ENCODE data around the gene ZNF441. TPM values are rescaled to one million over a fixed set of nuclear protein-coding genes. Genes with fewer than 3 reads are reported as not detected.

Gene ZNF441
- total and polyA plus RNA-seq, 12 donors, result 2.8 to 14.2 (median 7.5) TPM

- no peak for DNase-seq
- peaks cover 0 to 10% (median 0%) of the 10 kb centered on the region in 3 donors for H3K9me3 ChIP-seq (replicated peaks in 1 of 3)
Measured at GRCh38 chr19:11752244-11752736, 14.5 kb upstream of the ZNF441 start.

GRCh38 chr19:11754663-11755062 is 12.1 kb upstream of the ZNF441 start:
- no peak overlapping the region for H3K27ac ChIP-seq
- H3K9me3 ChIP-seq (replicated peaks in 1 of 3), result peaks cover 0 to 5% (median 0%) of the 10 kb centered on the region in 3 donors

More at GRCh38 chr19:11752244-11752736, 14.5 kb upstream of the ZNF441 start:
- no peaks in the 10 kb centered on the region for H3K36me3 ChIP-seq (replicated peaks in 1 of 2)
- intact Hi-C loops (cut with DNase I), result no loop called here
- TF ChIP-seq POLR2A (IDR thresholded peaks at IDR 0.05), result no peak
- TF ChIP-seq CTCF (IDR thresholded peaks at IDR 0.05), result no peak
- no peak overlapping the region for H3K27ac ChIP-seq
- H3K4me1 ChIP-seq (replicated peaks in 1 of 2), result no peaks in the 10 kb centered on the region
- no peaks in the 10 kb centered on the region for H3K27me3 ChIP-seq
- 66 to 78% (median 74%) methylated on average over 2 of the region's 2 CpGs for whole genome bisulfite sequencing, 4 donors
- no peak overlapping the region for H3K4me3 ChIP-seq

GRCh38 chr19:11756965-11757364 is 9.8 kb upstream of the ZNF441 start:
- Histone ChIP-seq H3K27ac (no peak overlapping the region), H3K4me3 (no peak overlapping the region), H3K27me3 (no peaks in the 10 kb centered on the region), H3K36me3 (replicated peaks in 1 of 2) (no peaks in the 10 kb centered on the region), H3K4me1 (replicated peaks in 1 of 2) (no peaks in the 10 kb centered on the region), H3K9me3 (replicated peaks in 1 of 3) (peaks cover 0 to 5% (median 0%) of the 10 kb centered on the region in 3 donors)
- intact Hi-C loops (cut with DNase I), result no loop called here
- TF ChIP-seq CTCF (IDR thresholded peaks at IDR 0.05) (no peak), POLR2A (IDR thresholded peaks at IDR 0.05) (no peak)
- WGBS, 4 donors, result 61 to 82% (median 76%) methylated on average over 1 of the region's 1 CpG
- DNase-seq, result no peak

More at GRCh38 chr19:11754663-11755062, 12.1 kb upstream of the ZNF441 start:
- TF ChIP-seq CTCF (IDR thresholded peaks at IDR 0.05) (no peak), POLR2A (IDR thresholded peaks at IDR 0.05) (no peak)
- Histone ChIP-seq H3K27me3 (no peaks in the 10 kb centered on the region), H3K4me3 (no peak overlapping the region), H3K4me1 (replicated peaks in 1 of 2) (no peaks in the 10 kb centered on the region), H3K36me3 (replicated peaks in 1 of 2) (no peaks in the 10 kb centered on the region)
- intact Hi-C loops (cut with DNase I), result no loop called here
- 59 to 84% (median 77%) methylated on average over 4 of the region's 4 CpGs for WGBS, 4 donors
- DNase-seq, result no peak

GRCh38 chr19:11759805-11760204 is 7.0 kb upstream of the ZNF441 start:
- intact Hi-C loops (cut with DNase I), result no loop called here
- no peak overlapping the region for H3K4me3 ChIP-seq
- 68 to 81% (median 75%) methylated on average over 7 of the region's 7 CpGs for WGBS, 4 donors

More at GRCh38 chr19:11759805-11760204, 7.0 kb upstream of the ZNF441 start:
- Histone ChIP-seq H3K4me1 (replicated peaks in 1 of 2) (no peaks in the 10 kb centered on the region), H3K27me3 (no peaks in the 10 kb centered on the region), H3K9me3 (replicated peaks in 1 of 3) (peaks cover 0 to 5% (median 0%) of the 10 kb centered on the region in 3 donors), H3K27ac (no peak overlapping the region), H3K36me3 (replicated peaks in 1 of 2) (no peaks in the 10 kb centered on the region)
- no peak for DNase-seq
- TF ChIP-seq CTCF (IDR thresholded peaks at IDR 0.05) (no peak), POLR2A (IDR thresholded peaks at IDR 0.05) (no peak)

Measured in adrenal gland (tissue), 12 donors.